Measurements from ENCODE around the gene OR11G2. TPM values are rescaled to one million over a fixed set of nuclear protein-coding genes. Genes with fewer than 3 reads are reported as not detected.
"Not testable (repeated sequence)": the region's sequence is repeated elsewhere in the genome, so short reads cannot be mapped to it uniquely, and the experiment has no call there.

Gene OR11G2
- total and polyA plus RNA-seq, 8 donors, result 2.3 TPM; not detected in 7

- H3K36me3 ChIP-seq, result no peaks in the 10 kb centered on the region
- peaks cover 0 to 36% (median 27%) of the 10 kb centered on the region in 4 donors for H3K9me3 ChIP-seq
- H3K27me3 ChIP-seq, result no peaks in the 10 kb centered on the region
- no peaks in the 10 kb centered on the region for H3K4me1 ChIP-seq
- TF ChIP-seq EP300 (IDR thresholded peaks at IDR 0.05) (no peak), POLR2A (IDR thresholded peaks at IDR 0.05) (no peak), POLR2AphosphoS5 (IDR thresholded peaks at IDR 0.05) (no peak), CTCF (IDR thresholded peaks at IDR 0.05) (no peak)
- no peak for DNase-seq
- H3K27ac ChIP-seq, result no peak overlapping the region
- H3K4me3 ChIP-seq, result no peak overlapping the region
- intact Hi-C loops (cut with DNase I; ENCODE audit: low total_unique reads), result no loop called here
These were observed 23.6 kb upstream of the OR11G2 start for GRCh38 chr14:20167091-20167490.

- H3K4me3 ChIP-seq; H3K36me3 ChIP-seq; H3K27me3 ChIP-seq; DNase-seq; intact Hi-C loops (cut with DNase I; ENCODE audit: low total_unique reads); H3K27ac ChIP-seq; H3K4me1 ChIP-seq: not testable (repeated sequence)
- H3K9me3 ChIP-seq, result peaks cover 0 to 13% (median 11%) of the 10 kb centered on the region in 4 donors
These were observed 20.8 kb upstream of the OR11G2 start for GRCh38 chr14:20169852-20170251.

GRCh38 chr14:20174205-20174604 lies 16.5 kb upstream of the OR11G2 start:
- H3K36me3 ChIP-seq; DNase-seq; H3K9me3 ChIP-seq; H3K27me3 ChIP-seq; H3K27ac ChIP-seq; intact Hi-C loops (cut with DNase I; ENCODE audit: low total_unique reads); H3K4me1 ChIP-seq; H3K4me3 ChIP-seq: not testable (repeated sequence)

- TF ChIP-seq EP300 (IDR thresholded peaks at IDR 0.05) (no peak), POLR2AphosphoS5 (IDR thresholded peaks at IDR 0.05) (no peak), POLR2A (IDR thresholded peaks at IDR 0.05) (no peak), CTCF (IDR thresholded peaks at IDR 0.05) (no peak)
- Histone ChIP-seq H3K4me3 (no peak overlapping the region), H3K36me3 (no peaks in the 10 kb centered on the region), H3K9me3 (no peaks in the 10 kb centered on the region), H3K4me1 (no peaks in the 10 kb centered on the region), H3K27me3 (no peaks in the 10 kb centered on the region), H3K27ac (no peak overlapping the region)
- WGBS, 5 donors, result 51 to 75% (median 57%) methylated on average over 6 of the region's 6 CpGs
- intact Hi-C loops (cut with DNase I; ENCODE audit: low total_unique reads), result no loop called here
- no peak for DNase-seq
These were observed 14.4 kb upstream of the OR11G2 start for GRCh38 chr14:20176330-20176729.

- no peaks in the 10 kb centered on the region for H3K4me1 ChIP-seq
- no peaks in the 10 kb centered on the region for H3K27me3 ChIP-seq
- intact Hi-C loops (cut with DNase I; ENCODE audit: low total_unique reads), result no loop called here
- no peaks in the 10 kb centered on the region for H3K9me3 ChIP-seq
- H3K36me3 ChIP-seq, result no peaks in the 10 kb centered on the region
- peak overlapping the region in 1 of 5 donors; percentile 70 for H3K27ac ChIP-seq
- H3K4me3 ChIP-seq, result no peak overlapping the region
- TF ChIP-seq POLR2A (IDR thresholded peaks at IDR 0.05) (no peak), POLR2AphosphoS5 (IDR thresholded peaks at IDR 0.05) (no peak), EP300 (IDR thresholded peaks at IDR 0.05) (no peak), CTCF (IDR thresholded peaks at IDR 0.05) (no peak)
- peak in 1 of 2 donors; percentile 15 for DNase-seq
- WGBS, 5 donors, result 47 to 77% (median 58%) methylated on average over 7 of the region's 7 CpGs
These were observed 13.2 kb upstream of the OR11G2 start for GRCh38 chr14:20177433-20177974.

Measured in stomach (tissue), 9 donors.